Naive thymus-derived CD8-positive, alpha-beta T cell (primary cell): ENCODE data around the gene TDRD12. TPM values are rescaled to one million over a fixed set of nuclear protein-coding genes. Genes with fewer than 3 reads are reported as not detected.
A peak's percentile ranks its signal among the peaks of the same experiment; 100 is the strongest.
"Not testable (repeated sequence)": the region's sequence is repeated elsewhere in the genome, so short reads cannot be mapped to it uniquely, and the experiment has no call there.

Experiments
- ATAC-seq, 2 donors: fragments of 150-1000 bp; cut with Tn5 transposase in 1 of 2; sonication (Bioruptor Pico), chemical (Tn5 transposase) in 1 of 2; 1 replicate in 1 of 2; 2 replicates in 1 of 2; pipeline ENCODE4 v1.10.0; 2021; ENCODE audit warnings: mild to moderate bottlenecking in 2 of 2, moderate library complexity in 2 of 2
- POLR2A ChIA-PET: fragments of 350-600 bp; sonication (Branson Sonifier 250); formaldehyde crosslinking; loops from one replicate; lab custom pipeline; 2021; ENCODE audit warnings: antibody characterized with exemption; lab: Charles Lee
- DNase-seq, 10 donors: peaks; one replicate each; pipeline versions ENCODE4 v3.0.0 to v3.0.0-alpha.2; 2020 to 2022
- H3K27ac Mint-ChIP-seq, 10 donors: one replicate each; pipeline ENCODE4 v1.8.0; 2020 to 2022; ENCODE audit warnings: mild to moderate bottlenecking in 10 of 10, mixed read lengths in 10 of 10, moderate library complexity in 4 of 10, inconsistent platforms in 1 of 10
- H3K27me3 Mint-ChIP-seq, 5 donors: one replicate each; pipeline ENCODE4 v1.8.0; 2021 to 2022; ENCODE audit warnings: mixed read lengths in 5 of 5
- H3K36me3 Mint-ChIP-seq, 3 donors: one replicate each; pipeline ENCODE4 v1.8.0; 2020 to 2022; ENCODE audit warnings: mixed read lengths in 3 of 3, mild to moderate bottlenecking in 2 of 3, inconsistent platforms in 1 of 3
- H3K4me1 Mint-ChIP-seq, 4 donors: one replicate each; pipeline ENCODE4 v1.8.0; 2021 to 2022; ENCODE audit warnings: mixed read lengths in 4 of 4
- H3K4me3 Mint-ChIP-seq, 10 donors: one replicate each; pipeline ENCODE4 v1.8.0; 2020 to 2022; ENCODE audit warnings: mild to moderate bottlenecking in 10 of 10, mixed read lengths in 10 of 10, moderate library complexity in 6 of 10, inconsistent platforms in 1 of 10
- H3K9me3 Mint-ChIP-seq, 9 donors: one replicate each; pipeline ENCODE4 v1.8.0; 2020 to 2022; ENCODE audit warnings: mixed read lengths in 9 of 9, mild to moderate bottlenecking in 3 of 9, inconsistent platforms in 1 of 9, moderate library complexity in 1 of 9
- polyA plus RNA-seq, 3 donors: library from polyadenylated mRNA; unstranded; fragments of 300-500 nt; fragmentation: Illumina TruSeq; gene quantifications; one replicate each; pipeline ENCODE4 v1.2.3, GENCODE V29; 2021
- total RNA-seq, 8 experiments: library from RNA in 2 of 8; stranded (reverse) in 2 of 8; gene quantifications; one replicate each; pipeline ENCODE4 v1.2.3 and lab custom pipeline; 2021 to 2026

Gene TDRD12
- total and polyA plus RNA-seq, 5 experiments from 2014 or later: 0.06 to 0.70 (median 0.18) TPM

DNA sequence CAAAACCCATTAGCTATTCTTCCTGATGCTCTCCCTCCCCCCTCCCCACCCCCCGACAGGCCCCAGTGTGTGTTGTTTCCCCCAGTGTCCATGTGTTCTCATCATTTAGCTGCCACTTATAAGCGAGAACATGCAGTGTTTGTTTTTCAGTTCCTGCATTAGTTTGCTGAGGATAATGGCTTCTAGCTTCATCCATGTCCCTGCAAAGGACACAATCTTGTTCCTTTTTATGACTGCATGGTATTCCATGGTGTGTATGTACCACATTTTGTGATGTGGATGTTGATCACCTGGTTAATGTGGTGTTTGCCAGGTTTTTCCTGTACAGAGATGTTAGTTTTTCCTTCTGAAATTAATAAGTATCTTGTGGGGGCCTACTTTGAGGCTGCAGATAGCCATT is 31.5 kb downstream of the TDRD12 start:
- ATAC-seq (no peak), DNase-seq (no peak)
- no peak overlapping the region for H3K4me3 Mint-ChIP-seq
- H3K36me3 Mint-ChIP-seq: no peaks in the 10 kb centered on the region
- H3K4me1 Mint-ChIP-seq: peaks cover 5 to 22% (median 10%) of the 10 kb centered on the region in 4 donors
- POLR2A ChIA-PET: no interaction called here
- peaks cover 11 to 38% (median 17%) of the 10 kb centered on the region in 5 donors for H3K27me3 Mint-ChIP-seq
- H3K9me3 Mint-ChIP-seq: no peaks in the 10 kb centered on the region
- H3K27ac Mint-ChIP-seq: no peak overlapping the region

DNA sequence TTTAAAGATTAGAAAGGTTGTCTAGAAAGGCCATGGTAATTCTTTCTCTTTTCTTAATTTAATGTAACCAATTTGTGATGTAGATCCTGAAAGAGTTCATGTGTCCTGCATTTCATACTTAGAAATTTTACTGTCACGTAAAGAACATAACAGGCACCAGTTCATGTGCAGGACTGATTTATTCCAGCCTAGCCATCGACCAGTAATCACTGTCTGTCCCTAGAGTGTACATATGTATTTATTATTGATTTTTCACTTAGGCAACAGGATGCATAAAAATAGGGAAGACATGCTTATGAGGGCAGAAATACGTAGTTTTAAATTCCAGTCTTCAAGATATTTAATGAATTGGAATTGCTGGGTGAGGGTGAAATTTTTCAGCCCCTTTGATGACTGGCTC is 37.6 kb downstream of the TDRD12 start:
- H3K27me3 Mint-ChIP-seq: peaks cover 19 to 36% (median 26%) of the 10 kb centered on the region in 5 donors
- H3K9me3 Mint-ChIP-seq: peaks cover 0 to 10% (median 4%) of the 10 kb centered on the region in 9 donors
- H3K27ac Mint-ChIP-seq: no peak overlapping the region
- no peaks in the 10 kb centered on the region for H3K4me1 Mint-ChIP-seq
- ATAC-seq (no peak), DNase-seq (no peak)
- no peak overlapping the region for H3K4me3 Mint-ChIP-seq
- peaks cover 0 to 9% (median 7%) of the 10 kb centered on the region in 3 donors for H3K36me3 Mint-ChIP-seq
- POLR2A ChIA-PET: no interaction called here

DNA sequence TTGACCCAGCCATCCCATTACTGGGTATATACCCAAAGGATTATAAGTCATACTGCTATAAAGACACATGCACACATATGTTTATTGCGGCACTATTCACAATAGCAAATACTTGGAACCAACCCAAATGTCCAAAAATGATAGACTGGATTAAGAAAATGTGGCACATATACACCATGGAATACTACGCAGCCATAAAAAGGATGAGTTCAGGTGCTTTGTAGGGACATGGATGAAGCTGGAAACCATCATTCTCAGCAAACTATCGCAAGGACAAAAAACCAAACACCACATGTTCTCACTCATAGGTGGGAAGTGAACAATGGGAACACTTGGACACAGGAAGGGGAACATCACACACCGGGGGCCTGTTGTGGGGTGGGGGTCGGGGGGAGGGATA is 45.8 kb downstream of the TDRD12 start:
- H3K27me3 Mint-ChIP-seq, H3K27ac Mint-ChIP-seq, H3K9me3 Mint-ChIP-seq, POLR2A ChIA-PET, H3K4me3 Mint-ChIP-seq, ATAC-seq, DNase-seq, H3K36me3 Mint-ChIP-seq, H3K4me1 Mint-ChIP-seq: not testable (repeated sequence)

DNA sequence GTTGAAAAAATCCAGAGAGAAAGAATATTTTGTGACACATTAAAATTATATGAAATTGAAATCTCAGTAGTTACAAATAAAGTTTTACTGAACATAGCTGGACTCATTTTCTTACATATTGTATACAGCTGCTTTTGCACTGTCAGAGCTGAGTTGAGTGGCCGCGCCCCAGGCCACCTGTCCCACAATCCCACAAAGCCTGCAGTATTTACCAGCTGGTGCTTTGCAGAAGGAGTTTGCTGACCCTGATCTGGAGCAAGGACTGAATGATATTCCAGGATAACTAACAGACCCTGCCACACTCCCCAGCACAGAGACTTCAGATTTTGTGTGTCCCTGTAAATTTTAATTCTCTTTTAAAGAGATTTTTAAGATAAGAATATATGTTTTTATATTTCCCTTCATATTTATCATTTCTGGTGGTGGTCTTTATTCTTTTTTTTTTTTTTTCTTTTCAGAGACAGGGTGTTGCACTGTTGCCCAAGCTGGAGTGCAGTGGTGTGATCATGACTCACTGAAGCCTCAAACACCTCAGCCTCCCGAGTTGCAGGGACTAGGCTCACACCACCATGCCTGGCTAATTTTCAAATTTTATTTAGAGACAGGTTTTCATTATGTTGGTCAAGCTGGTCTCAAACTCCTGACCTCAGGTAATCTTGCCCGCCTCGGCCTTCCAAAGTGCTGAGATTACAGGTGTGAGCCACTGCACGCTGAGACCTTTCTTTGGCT is 48.5 kb downstream of the TDRD12 start:
- POLR2A ChIA-PET: interaction anchor here (0.6 kb wide), 1 partner anchor 584 kb away, joined by 4 read pairs; no protein-coding TSS in a partner anchor

DNA sequence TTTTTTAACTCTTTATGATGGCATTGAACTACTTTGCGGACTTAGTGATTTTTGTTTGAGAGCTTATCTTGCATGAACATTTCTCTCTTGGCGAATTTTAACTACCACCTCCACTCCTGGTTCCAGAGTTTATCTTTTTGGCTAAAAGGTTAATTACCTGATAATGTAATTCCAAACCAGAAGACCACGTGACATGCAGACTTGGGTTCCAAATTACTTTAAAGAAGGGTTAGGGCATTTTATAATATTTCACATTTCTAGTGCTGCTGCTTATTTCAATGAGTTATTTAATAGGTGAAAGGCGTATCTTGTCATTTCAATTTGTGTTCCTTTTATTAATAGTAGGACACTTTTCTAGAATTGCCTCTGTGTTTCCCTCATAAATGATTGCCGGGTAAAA is 52.0 kb downstream of the TDRD12 start:
- peaks cover 0 to 2% (median 0%) of the 10 kb centered on the region in 4 donors for H3K4me1 Mint-ChIP-seq
- POLR2A ChIA-PET: no interaction called here
- H3K4me3 Mint-ChIP-seq: no peak overlapping the region
- DNase-seq: no peak
- no peaks in the 10 kb centered on the region for H3K36me3 Mint-ChIP-seq
- peaks cover 0 to 3% (median 0%) of the 10 kb centered on the region in 5 donors for H3K27me3 Mint-ChIP-seq
- peaks cover 0 to 5% (median 0%) of the 10 kb centered on the region in 9 donors for H3K9me3 Mint-ChIP-seq
- H3K27ac Mint-ChIP-seq: no peak overlapping the region
- no peak for ATAC-seq

More for the DNA sequence above, 48.5 kb downstream of the TDRD12 start:
- Mint-ChIP-seq H3K36me3 (no peaks in the 10 kb centered on the region), H3K4me3 (no peak overlapping the region), H3K27me3 (peaks cover 0 to 3% (median 0%) of the 10 kb centered on the region in 5 donors), H3K4me1 (no peaks in the 10 kb centered on the region), H3K9me3 (peaks cover 0 to 3% (median 0%) of the 10 kb centered on the region in 9 donors), H3K27ac (no peak overlapping the region)
- DNase-seq (no peak), ATAC-seq (no peak)

DNA sequence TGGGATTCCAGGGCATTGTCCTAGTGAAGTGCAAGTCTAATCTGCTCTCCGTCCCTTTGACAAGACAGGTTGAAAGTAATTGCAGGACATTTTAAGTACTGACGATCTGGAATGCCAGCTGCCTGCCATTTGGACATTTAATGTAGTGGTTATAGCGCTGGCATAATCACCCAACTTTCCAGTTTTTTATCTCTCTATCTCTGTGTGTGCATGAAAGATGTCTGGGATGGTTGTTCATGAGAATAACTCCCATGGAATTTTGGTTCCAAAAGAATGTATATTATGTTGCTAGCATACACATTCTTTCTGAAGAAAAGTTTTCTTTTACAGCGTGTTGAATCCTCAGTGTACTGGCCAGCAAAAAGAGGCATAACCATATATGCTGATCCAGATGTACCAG is 53.6 kb downstream of the TDRD12 start:
- POLR2A ChIA-PET: no interaction called here
- Mint-ChIP-seq H3K27ac (no peak overlapping the region), H3K9me3 (peaks cover 0 to 5% (median 0%) of the 10 kb centered on the region in 9 donors), H3K36me3 (no peaks in the 10 kb centered on the region), H3K4me3 (no peak overlapping the region), H3K27me3 (peaks cover 0 to 3% (median 0%) of the 10 kb centered on the region in 5 donors), H3K4me1 (peaks cover 0 to 2% (median 0%) of the 10 kb centered on the region in 4 donors)
- no peak for DNase-seq
- ATAC-seq: no peak

DNA sequence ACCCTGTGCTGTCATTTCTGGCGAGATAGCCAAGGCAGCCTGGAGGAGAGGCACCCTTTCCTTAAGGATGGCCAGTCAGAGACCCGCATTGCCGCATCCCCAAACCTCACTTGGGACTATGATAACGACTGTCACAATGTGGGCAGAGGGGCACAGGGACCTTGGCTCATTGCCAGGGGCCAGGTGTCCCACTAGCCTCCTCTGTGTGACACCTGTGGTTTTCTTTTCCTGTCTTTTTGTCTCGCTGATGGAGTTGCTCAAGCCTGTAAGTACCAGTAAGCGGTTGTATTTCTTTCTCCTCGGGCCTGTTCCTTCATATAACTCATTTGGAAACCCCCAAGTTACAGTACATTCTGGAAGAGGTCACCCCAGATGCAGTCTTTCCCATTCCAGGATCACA is 59.5 kb downstream of the TDRD12 start:
- Mint-ChIP-seq H3K4me1 (peaks cover 0 to 8% (median 1%) of the 10 kb centered on the region in 4 donors), H3K4me3 (no peak overlapping the region), H3K27ac (peak overlapping the region in 2 of 10 donors; percentile 50 to 79), H3K9me3 (peaks cover 2 to 26% (median 12%) of the 10 kb centered on the region in 9 donors), H3K36me3 (peaks cover 0 to 11% (median 9%) of the 10 kb centered on the region in 3 donors), H3K27me3 (peaks cover 0 to 7% (median 0%) of the 10 kb centered on the region in 5 donors)
- no peak for ATAC-seq
- no peak for DNase-seq
- POLR2A ChIA-PET: interaction anchor here (0.8 kb wide), 1 partner anchor 14 kb away, joined by 3 read pairs; no protein-coding TSS in a partner anchor

DNA sequence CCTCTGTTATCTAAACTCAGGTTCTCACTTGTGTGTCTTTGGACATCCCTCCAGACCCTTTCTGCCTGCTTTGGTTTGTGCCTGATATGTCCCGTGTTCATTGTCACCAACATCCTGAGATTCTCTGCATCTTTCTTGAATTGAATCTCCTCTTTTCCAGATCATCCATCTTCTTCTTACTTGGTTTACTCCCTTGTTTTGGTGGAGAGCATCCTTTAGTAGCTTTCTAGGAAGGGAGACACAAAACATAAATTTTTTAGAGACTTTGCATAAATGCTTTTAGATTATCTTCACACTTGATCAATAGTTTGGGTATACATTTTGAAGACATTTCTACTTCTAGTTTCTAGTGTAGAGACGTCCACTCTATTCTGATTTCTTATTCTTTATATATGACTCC is 61.7 kb downstream of the TDRD12 start:
- Mint-ChIP-seq H3K4me1 (peaks cover 0 to 8% (median 1%) of the 10 kb centered on the region in 4 donors), H3K4me3 (no peak overlapping the region), H3K27me3 (peaks cover 0 to 7% (median 0%) of the 10 kb centered on the region in 5 donors), H3K27ac (no peak overlapping the region), H3K36me3 (peaks cover 0 to 18% (median 15%) of the 10 kb centered on the region in 3 donors), H3K9me3 (peaks cover 2 to 39% (median 18%) of the 10 kb centered on the region in 9 donors)
- DNase-seq (no peak), ATAC-seq (no peak)
- POLR2A ChIA-PET: interaction anchor here (1.0 kb wide), 1 partner anchor 191 kb away, joined by 3 read pairs; the partner anchor contains the start of genes CEP89 and FAAP24

DNA sequence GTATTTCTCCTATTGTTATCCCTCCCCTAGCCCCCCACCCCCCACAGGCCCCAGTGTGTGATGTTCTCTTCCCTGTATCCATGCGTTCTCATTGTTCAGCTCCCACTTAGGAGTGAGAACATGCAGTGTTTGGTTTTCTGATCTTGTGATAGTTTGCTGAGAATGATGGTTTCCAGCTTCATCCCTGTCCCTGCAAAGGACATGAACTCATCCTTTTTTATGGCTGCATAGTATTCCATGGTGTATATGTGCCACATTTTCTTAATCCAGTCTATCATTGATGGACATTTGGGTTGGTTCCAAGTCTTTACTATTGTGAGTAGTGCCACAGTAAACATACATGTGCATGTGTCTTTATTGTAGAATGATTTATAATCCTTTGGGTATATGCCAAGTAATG is 62.5 kb downstream of the TDRD12 start:
- POLR2A ChIA-PET, H3K27me3 Mint-ChIP-seq, ATAC-seq, DNase-seq, H3K27ac Mint-ChIP-seq, H3K4me3 Mint-ChIP-seq: not testable (repeated sequence)
- peaks cover 0 to 23% (median 15%) of the 10 kb centered on the region in 3 donors for H3K36me3 Mint-ChIP-seq
- H3K4me1 Mint-ChIP-seq: peaks cover 4 to 12% (median 9%) of the 10 kb centered on the region in 4 donors
- H3K9me3 Mint-ChIP-seq: peaks cover 2 to 47% (median 25%) of the 10 kb centered on the region in 9 donors

DNA sequence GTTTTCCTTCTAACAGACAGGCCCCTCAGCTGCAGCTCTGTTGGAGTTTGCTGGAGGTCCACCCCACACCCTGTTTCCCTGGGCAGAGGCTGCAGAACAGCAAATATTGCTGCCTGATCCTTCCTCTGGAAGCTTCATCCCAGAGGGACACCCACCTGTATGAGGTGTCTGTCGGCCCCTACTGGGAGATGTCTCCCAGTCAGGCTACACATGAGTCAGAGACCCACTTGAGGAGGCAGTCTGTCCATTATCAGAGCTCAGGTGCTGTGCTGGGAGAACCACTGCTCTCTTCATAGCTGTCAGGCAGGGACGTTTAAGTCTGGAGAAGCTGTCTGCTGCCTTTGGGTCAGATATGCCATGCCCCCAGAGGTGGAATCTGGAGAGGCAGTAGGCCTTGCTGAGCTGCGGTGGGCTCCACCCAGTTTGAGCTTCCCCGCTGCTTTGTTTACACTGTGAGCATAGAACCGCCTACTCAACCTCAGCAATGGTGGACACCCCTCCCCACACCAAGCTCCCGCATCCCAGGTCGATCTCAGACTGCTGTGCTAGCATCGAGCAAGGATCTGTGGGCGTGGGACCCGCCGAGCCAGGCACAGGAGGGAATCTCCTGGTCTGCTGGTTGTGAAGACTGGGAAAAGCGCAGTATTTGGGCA is 67.7 kb downstream of the TDRD12 start:
- DNase-seq, H3K27me3 Mint-ChIP-seq, POLR2A ChIA-PET, ATAC-seq: not testable (repeated sequence)
- Mint-ChIP-seq H3K4me1 (peaks cover 11 to 25% (median 18%) of the 10 kb centered on the region in 4 donors), H3K4me3 (peak overlapping the region in 7 of 10 donors; percentile 9 to 53 (median 43)), H3K9me3 (peaks cover 0 to 41% (median 13%) of the 10 kb centered on the region in 9 donors), H3K36me3 (peaks cover 0 to 16% (median 8%) of the 10 kb centered on the region in 3 donors), H3K27ac (peak overlapping the region in 2 of 10 donors; percentile 47 to 61)

DNA sequence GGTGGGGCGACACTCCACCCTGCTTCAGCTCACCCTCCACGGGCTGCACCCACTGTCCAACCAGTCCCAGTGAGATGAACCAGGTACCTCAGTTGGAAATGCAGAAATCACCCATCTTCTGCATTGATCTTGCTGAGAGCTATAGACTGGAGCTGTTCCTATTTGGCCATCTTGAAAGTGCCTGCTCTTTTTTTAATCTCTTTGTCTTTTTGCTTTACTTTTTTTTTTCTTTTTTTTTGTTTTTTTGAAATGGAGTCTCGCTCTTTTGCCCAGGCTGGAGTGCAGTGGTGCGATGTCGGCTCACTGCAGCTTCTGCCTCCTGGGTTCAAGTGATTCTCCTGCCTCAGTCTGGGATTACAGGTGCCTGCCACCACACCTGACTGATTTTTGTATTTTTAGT is 68.3 kb downstream of the TDRD12 start:
- Mint-ChIP-seq H3K27ac (peak overlapping the region in 1 of 10 donors; percentile 48), H3K36me3 (peaks cover 0 to 14% (median 8%) of the 10 kb centered on the region in 3 donors), H3K4me1 (peaks cover 11 to 29% (median 19%) of the 10 kb centered on the region in 4 donors), H3K4me3 (peak overlapping the region in 3 of 10 donors; percentile 24 to 74 (median 35)), H3K9me3 (peaks cover 0 to 35% (median 13%) of the 10 kb centered on the region in 9 donors)
- ATAC-seq, H3K27me3 Mint-ChIP-seq, DNase-seq, POLR2A ChIA-PET: not testable (repeated sequence)

DNA sequence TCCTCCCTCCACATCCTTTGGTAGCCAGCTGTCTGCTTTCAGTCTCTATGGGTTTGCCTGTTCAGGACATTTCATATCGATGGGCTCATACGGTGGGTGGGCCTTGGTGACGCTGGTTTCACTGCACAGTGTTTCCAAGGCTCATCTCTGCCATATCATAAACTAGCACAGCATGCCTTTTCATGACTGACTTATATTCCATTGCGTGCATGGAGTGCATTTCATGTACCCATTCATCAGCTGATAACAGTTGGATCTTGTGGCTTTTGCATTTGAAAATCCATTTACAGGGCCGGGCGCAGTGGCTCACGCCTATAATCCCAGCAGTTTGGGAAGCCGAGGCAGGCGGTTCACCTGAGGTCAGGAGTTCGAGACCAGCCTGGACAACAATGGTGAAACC is 69.9 kb downstream of the TDRD12 start:
- Mint-ChIP-seq H3K4me3 (no peak overlapping the region), H3K36me3 (peaks cover 0 to 12% (median 8%) of the 10 kb centered on the region in 3 donors), H3K27me3 (peaks cover 0 to 6% (median 0%) of the 10 kb centered on the region in 5 donors), H3K27ac (no peak overlapping the region), H3K9me3 (peaks cover 0 to 24% (median 13%) of the 10 kb centered on the region in 9 donors), H3K4me1 (peaks cover 13 to 39% (median 30%) of the 10 kb centered on the region in 4 donors)
- ATAC-seq (no peak), DNase-seq (no peak)
- POLR2A ChIA-PET: no interaction called here
